Renal cortex interstitium (tissue), 15 donors: ENCODE data around the gene GJC1. TPM values are rescaled to one million over a fixed set of nuclear protein-coding genes. Genes with fewer than 3 reads are reported as not detected.
A peak's percentile ranks its signal among the peaks of the same experiment; 100 is the strongest.

Source experiments
- DNase-seq, 11 donors: peaks; one replicate each; pipeline ENCODE4 v3.0.0-alpha.2; 2013; ENCODE audit warnings: low read depth in 9 of 11, low spot score in 4 of 11; ENCODE audit errors: extremely low read depth in 1 of 11
- long read RNA-seq, 16 experiments: transcript quantifications; one replicate each; lab custom pipeline, GENCODE V29; 2026
- polyA plus RNA-seq, 3 donors: library from polyadenylated mRNA; unstranded; fragments of 120-200 nt; gene quantifications; one replicate each; pipeline ENCODE4 v1.2.1, GENCODE V29; 2013; ENCODE audit not compliant: insufficient read length in 3 of 3

The GJC1 gene
- 10 to 100 TPM; 21.0 to 29.1 (median 28.4) TPM for polyA plus RNA-seq
- long read RNA-seq, donor 1, partial matches to known transcripts: 0 of 3 reads
- long read RNA-seq, donor 1, other reads (novel, unspliced or antisense): 0 of 3 reads
- long read RNA-seq, donor 2, transcript GJC1-209 (3 exons, 1,837 nt): major isoform, 5 of 5 reads
- long read RNA-seq, donor 2, partial matches to known transcripts: 0 of 5 reads
- long read RNA-seq, donor 2, other reads (novel, unspliced or antisense): 0 of 5 reads
- long read RNA-seq, donor 3, partial matches to known transcripts: 0 of 2 reads
- long read RNA-seq, donor 3, other reads (novel, unspliced or antisense): 0 of 2 reads
- long read RNA-seq, donor 4, partial matches to known transcripts: 0 of 1 reads
- long read RNA-seq, donor 4, other reads (novel, unspliced or antisense): 0 of 1 reads
- long read RNA-seq, donor 5: 0 reads
- long read RNA-seq, donor 6, transcript GJC1-209 (3 exons, 1,837 nt): major isoform, 5 of 5 reads
- long read RNA-seq, donor 6, partial matches to known transcripts: 0 of 5 reads
- long read RNA-seq, donor 6, other reads (novel, unspliced or antisense): 0 of 5 reads
- long read RNA-seq, donor 7, partial matches to known transcripts: 0 of 3 reads
- long read RNA-seq, donor 7, other reads (novel, unspliced or antisense): 0 of 3 reads
- long read RNA-seq, donor 8: 0 reads
- long read RNA-seq, donor 9, partial matches to known transcripts: 0 of 4 reads
- long read RNA-seq, donor 9, other reads (novel, unspliced or antisense): 0 of 4 reads
- long read RNA-seq, donor 10, partial matches to known transcripts: 0 of 1 reads
- long read RNA-seq, donor 10, other reads (novel, unspliced or antisense): 0 of 1 reads
- long read RNA-seq, donor 11, partial matches to known transcripts: 0 of 4 reads
- long read RNA-seq, donor 11, other reads (novel, unspliced or antisense): 0 of 4 reads
- long read RNA-seq, donor 12, partial matches to known transcripts: 0 of 1 reads
- long read RNA-seq, donor 12, other reads (novel, unspliced or antisense): 0 of 1 reads
- long read RNA-seq, donor 13: 0 reads
- long read RNA-seq, donor 14, partial matches to known transcripts: 0 of 2 reads
- long read RNA-seq, donor 14, other reads (novel, unspliced or antisense): 0 of 2 reads
- long read RNA-seq, donor 15, partial matches to known transcripts: 0 of 1 reads
- long read RNA-seq, donor 15, other reads (novel, unspliced or antisense): 0 of 1 reads
- long read RNA-seq, donor 16, transcript GJC1-209 (3 exons, 1,837 nt): major isoform, 11 of 11 reads
- long read RNA-seq, donor 16, partial matches to known transcripts: 0 of 11 reads
- long read RNA-seq, donor 16, other reads (novel, unspliced or antisense): 0 of 11 reads

- DNase-seq: peak in 4 of 11 donors; percentile 45 to 59 (median 54)
Observed at GRCh38 chr17:44829523-44830358, at the start of gene GJC1. Gene GJC1 (minus strand): TSS chr17:44830287. CDS start chr17:44805817, 24,470 bp downstream.

- DNase-seq: no peak
Observed at GRCh38 chr17:44879376-44879775, 49.3 kb upstream of the GJC1 start.

GRCh38 chr17:44878627-44879221, 48.6 kb upstream of the GJC1 start:
- peak in 2 of 11 donors; percentile 18 to 23 for DNase-seq

- DNase-seq: no peak
Observed at GRCh38 chr17:44877121-44877520, 47.0 kb upstream of the GJC1 start.

GRCh38 chr17:44875761-44876160, 45.7 kb upstream of the GJC1 start:
- no peak for DNase-seq

- no peak for DNase-seq
Observed at GRCh38 chr17:44872131-44872768, 42.2 kb upstream of the GJC1 start.

- no peak for DNase-seq
Observed at GRCh38 chr17:44871556-44871955, 41.5 kb upstream of the GJC1 start.

- no peak for DNase-seq
Observed at GRCh38 chr17:44867841-44868240, 37.8 kb upstream of the GJC1 start.

- DNase-seq: no peak
Observed at GRCh38 chr17:44865931-44866330, 35.8 kb upstream of the GJC1 start.

GRCh38 chr17:44865231-44865660, 35.2 kb upstream of the GJC1 start:
- peak; percentile 51 to 81 (median 64) for DNase-seq

GRCh38 chr17:44864831-44865230, 34.7 kb upstream of the GJC1 start:
- DNase-seq: no peak

- no peak for DNase-seq
Observed at GRCh38 chr17:44863061-44863918, 33.2 kb upstream of the GJC1 start.

- DNase-seq: no peak
Observed at GRCh38 chr17:44862278-44862914, 32.3 kb upstream of the GJC1 start.

- DNase-seq: no peak
Observed at GRCh38 chr17:44859701-44860100, 29.6 kb upstream of the GJC1 start.

- peak in 3 of 11 donors; percentile 38 to 65 (median 40) for DNase-seq
Observed at GRCh38 chr17:44854192-44854591, 24.1 kb upstream of the GJC1 start.

- DNase-seq: no peak
Observed at GRCh38 chr17:44850612-44851011, 20.5 kb upstream of the GJC1 start.
